ENCODE results near the gene CXCL8. TPM values are rescaled to one million over a fixed set of nuclear protein-coding genes. Genes with fewer than 3 reads are reported as not detected.

The CXCL8 gene
- polyA plus RNA-seq, 1 of the 3 experiments (the other 2 are of a cell fraction): 6.0 TPM

DNA sequence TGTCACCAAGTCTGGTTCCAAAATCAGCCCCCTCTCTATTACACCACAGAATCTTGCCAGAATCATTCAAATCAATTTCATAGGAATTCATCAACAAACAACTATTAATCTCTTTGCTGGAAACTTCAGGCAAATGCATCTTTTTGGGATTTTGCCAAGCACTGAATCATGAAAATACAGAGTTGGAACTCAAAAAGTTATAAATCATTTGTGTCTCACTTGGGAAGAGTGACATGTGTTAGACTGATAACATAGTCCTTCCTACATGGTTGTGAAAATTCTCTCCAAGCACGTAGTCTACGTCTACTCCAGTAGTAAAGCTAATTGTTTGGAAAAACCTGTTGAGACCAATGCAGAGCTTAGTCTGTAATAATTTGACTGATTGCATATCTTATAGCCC is 19.0 kb downstream of the CXCL8 start:
- no peaks in the 10 kb centered on the region for H4K20me1 ChIP-seq (ENCODE audit: insufficient read depth)
- H3K27ac ChIP-seq (ENCODE audit: low read depth in 2 of 2, low read length in 1 of 2): no peak overlapping the region
- H3K9me3 ChIP-seq: no peaks in the 10 kb centered on the region
- no peaks in the 10 kb centered on the region for H3K79me2 ChIP-seq (ENCODE audit: insufficient read depth)
- WGBS (ENCODE audit: low lambda C conversion rate): 19% methylated on average over 2 of the region's 2 CpGs
- no peak overlapping the region for H3K9ac ChIP-seq
- H3F3A ChIP-seq (replicated peaks; ENCODE audit: insufficient read depth): no peaks in the 10 kb centered on the region
- peaks cover 6% of the 10 kb centered on the region; the same call in 1 of the 2 replicates for H3K27me3 ChIP-seq (ENCODE audit: insufficient read depth)
- ChIA-PET CTCF (no interaction called here), POLR2A (no interaction called here)
- H3K4me1 ChIP-seq (ENCODE audit: control insufficient read depth in 1 of 2, insufficient read depth in 2 of 2, low read depth in 1 of 2, low read length in 1 of 2): no peaks in the 10 kb centered on the region
- H3K9me2 ChIP-seq: no peaks in the 10 kb centered on the region
- TF ChIP-seq RCOR1 (IDR thresholded peaks at IDR 0.05; ENCODE audit: low read length) (no peak), SMC3 (IDR thresholded peaks at IDR 0.05; ENCODE audit: low read depth, low read length) (no peak), MXI1 (IDR thresholded peaks at IDR 0.05; ENCODE audit: low read depth, low read length) (no peak), FOXM1 (IDR thresholded peaks at IDR 0.05; ENCODE audit: low read depth) (no peak), FOSL2 (IDR thresholded peaks at IDR 0.05; ENCODE audit: borderline replicate concordance, low read depth) (no peak), NFIC (IDR thresholded peaks at IDR 0.05; ENCODE audit: borderline replicate concordance) (0 out of 2 replicates have a peak, but pooled peaks have one; percentile 9), RXRA (IDR thresholded peaks at IDR 0.05; ENCODE audit: borderline replicate concordance, low read depth) (no peak)
- TF ChIP-seq, protein P1, sequence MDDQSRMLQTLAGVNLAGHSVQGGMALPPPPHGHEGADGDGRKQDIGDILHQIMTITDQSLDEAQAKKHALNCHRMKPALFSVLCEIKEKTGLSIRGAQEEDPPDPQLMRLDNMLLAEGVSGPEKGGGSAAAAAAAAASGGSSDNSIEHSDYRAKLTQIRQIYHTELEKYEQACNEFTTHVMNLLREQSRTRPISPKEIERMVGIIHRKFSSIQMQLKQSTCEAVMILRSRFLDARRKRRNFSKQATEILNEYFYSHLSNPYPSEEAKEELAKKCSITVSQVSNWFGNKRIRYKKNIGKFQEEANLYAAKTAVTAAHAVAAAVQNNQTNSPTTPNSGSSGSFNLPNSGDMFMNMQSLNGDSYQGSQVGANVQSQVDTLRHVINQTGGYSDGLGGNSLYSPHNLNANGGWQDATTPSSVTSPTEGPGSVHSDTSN (IDR thresholded peaks at IDR 0.05): peak; percentile 54
- DNase-seq: no peak
- no peak overlapping the region for H2AFZ ChIP-seq (ENCODE audit: low read depth)
- H3K4me2 ChIP-seq: no peak overlapping the region
- no peak overlapping the region for H3K4me3 ChIP-seq (ENCODE audit: low read depth in 2 of 2, low read length in 1 of 2)
- H3K36me3 ChIP-seq (replicated peaks in 1 of 2; ENCODE audit: control insufficient read depth in 1 of 2, insufficient read depth in 2 of 2, low read length in 1 of 2): no peaks in the 10 kb centered on the region

DNA sequence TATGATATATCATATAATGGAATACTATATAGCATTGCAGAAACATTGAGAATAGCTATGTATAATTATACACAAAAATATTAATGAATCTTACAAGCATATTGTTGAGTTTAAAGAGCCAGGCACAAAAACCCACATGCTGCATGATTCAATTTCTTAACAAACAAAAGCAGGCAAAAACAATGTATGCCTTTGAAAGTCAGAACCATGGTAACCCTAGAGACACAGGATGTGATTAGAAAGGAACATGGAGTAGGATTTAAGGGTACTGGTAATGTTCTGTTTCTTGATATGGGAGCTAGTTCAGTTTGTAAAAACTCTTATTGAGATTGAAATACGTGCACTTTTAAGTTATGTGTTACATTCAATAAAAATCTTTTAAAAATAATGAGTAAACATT is 21.5 kb downstream of the CXCL8 start:
- Histone ChIP-seq H3K9me3 (no peaks in the 10 kb centered on the region), H4K20me1 (ENCODE audit: insufficient read depth) (no peaks in the 10 kb centered on the region), H3K27me3 (ENCODE audit: insufficient read depth) (peaks cover 6% of the 10 kb centered on the region; the same call in 1 of the 2 replicates), H3K4me1 (ENCODE audit: control insufficient read depth in 1 of 2, insufficient read depth in 2 of 2, low read depth in 1 of 2, low read length in 1 of 2) (no peaks in the 10 kb centered on the region), H3K4me2 (no peak overlapping the region), H3K79me2 (ENCODE audit: insufficient read depth) (no peaks in the 10 kb centered on the region), H2AFZ (ENCODE audit: low read depth) (no peak overlapping the region), H3K9ac (no peak overlapping the region), H3K36me3 (replicated peaks in 1 of 2; ENCODE audit: control insufficient read depth in 1 of 2, insufficient read depth in 2 of 2, low read length in 1 of 2) (no peaks in the 10 kb centered on the region), H3K27ac (ENCODE audit: low read depth in 2 of 2, low read length in 1 of 2) (no peak overlapping the region), H3K9me2 (no peaks in the 10 kb centered on the region), H3K4me3 (ENCODE audit: low read depth in 2 of 2, low read length in 1 of 2) (no peak overlapping the region), H3F3A (replicated peaks; ENCODE audit: insufficient read depth) (no peaks in the 10 kb centered on the region)
- POLR2A ChIA-PET: no interaction called here
- CTCF ChIA-PET: interaction anchor here (1.5 to 1.7 kb wide), 2 partner anchors 15 to 32 kb away, joined by 4 to 5 read pairs; no protein-coding TSS in a partner anchor
- 9% methylated on average over 1 of the region's 1 CpG for WGBS (ENCODE audit: low lambda C conversion rate)
- TF ChIP-seq RCOR1 (IDR thresholded peaks at IDR 0.05; ENCODE audit: low read length) (no peak), JUND (IDR thresholded peaks at IDR 0.05) (no peak)
- TF ChIP-seq, protein P2, sequence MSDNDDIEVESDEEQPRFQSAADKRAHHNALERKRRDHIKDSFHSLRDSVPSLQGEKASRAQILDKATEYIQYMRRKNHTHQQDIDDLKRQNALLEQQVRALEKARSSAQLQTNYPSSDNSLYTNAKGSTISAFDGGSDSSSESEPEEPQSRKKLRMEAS (IDR thresholded peaks at IDR 0.05; ENCODE audit: low read depth): no peak
- no peak for DNase-seq

DNA sequence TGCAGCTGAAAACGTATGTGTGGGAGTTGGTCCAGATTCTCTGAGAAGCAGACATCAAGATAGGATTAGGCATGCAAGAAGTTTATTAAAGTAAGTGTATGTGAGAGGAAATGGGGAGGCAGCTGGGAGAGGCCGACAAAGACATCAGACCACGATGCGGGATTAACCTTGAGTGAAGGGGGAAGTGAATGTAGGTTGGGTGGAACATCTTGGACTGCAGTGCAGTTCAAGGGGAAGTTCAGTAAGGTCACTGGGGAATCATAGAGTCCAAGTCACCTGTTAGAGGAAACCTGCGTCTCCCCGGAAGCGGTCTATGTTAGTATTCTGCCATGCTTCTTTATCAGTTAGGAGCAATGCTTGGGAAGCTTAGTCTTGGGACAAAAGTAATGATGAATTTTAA is 22.0 kb downstream of the CXCL8 start:
- no peaks in the 10 kb centered on the region for H3K36me3 ChIP-seq (replicated peaks in 1 of 2; ENCODE audit: control insufficient read depth in 1 of 2, insufficient read depth in 2 of 2, low read length in 1 of 2)
- CTCF ChIA-PET: interaction anchor here (1.1 to 1.7 kb wide), 3 partner anchors 14 to 33 kb away, joined by 4 to 5 read pairs (median 4); no protein-coding TSS in a partner anchor
- DNase-seq: no peak
- POLR2A ChIA-PET: no interaction called here
- H3K79me2 ChIP-seq (ENCODE audit: insufficient read depth): no peaks in the 10 kb centered on the region
- H3K4me1 ChIP-seq (ENCODE audit: control insufficient read depth in 1 of 2, insufficient read depth in 2 of 2, low read depth in 1 of 2, low read length in 1 of 2): no peaks in the 10 kb centered on the region
- no peaks in the 10 kb centered on the region for H3F3A ChIP-seq (replicated peaks; ENCODE audit: insufficient read depth)
- no peak for TF ChIP-seq GABPA (IDR thresholded peaks at IDR 0.05; ENCODE audit: low read depth)
- no peak for TF ChIP-seq FOSL2 (IDR thresholded peaks at IDR 0.05; ENCODE audit: borderline replicate concordance, low read depth)
- no peak for TF ChIP-seq EP300 (IDR thresholded peaks at IDR 0.05; ENCODE audit: borderline replicate concordance in 1 of 2, low read depth in 1 of 2, low read length in 1 of 2)
- no peak for TF ChIP-seq TEAD4 (IDR thresholded peaks at IDR 0.05; ENCODE audit: borderline replicate concordance, insufficient read depth)
- TF ChIP-seq, protein P2 (IDR thresholded peaks at IDR 0.05; ENCODE audit: low read depth): no peak
- TF ChIP-seq MXI1 (IDR thresholded peaks at IDR 0.05; ENCODE audit: low read depth, low read length): no peak
- H3K27me3 ChIP-seq (ENCODE audit: insufficient read depth): peaks cover 6% of the 10 kb centered on the region; the same call in 1 of the 2 replicates
- no peak overlapping the region for H3K4me2 ChIP-seq
- no peaks in the 10 kb centered on the region for H3K9me2 ChIP-seq
- no peaks in the 10 kb centered on the region for H3K9me3 ChIP-seq
- H2AFZ ChIP-seq (ENCODE audit: low read depth): no peak overlapping the region
- WGBS (ENCODE audit: low lambda C conversion rate): 39% methylated on average over 7 of the region's 7 CpGs
- H4K20me1 ChIP-seq (ENCODE audit: insufficient read depth): no peaks in the 10 kb centered on the region
- no peak overlapping the region for H3K4me3 ChIP-seq (ENCODE audit: low read depth in 2 of 2, low read length in 1 of 2)
- H3K9ac ChIP-seq: no peak overlapping the region
- no peak overlapping the region for H3K27ac ChIP-seq (ENCODE audit: low read depth in 2 of 2, low read length in 1 of 2)
